Esophagus muscularis mucosa (tissue), 4 donors: ENCODE results near the gene GSK3B.

Source experiments
- CTCF ChIP-seq, 3 experiments: fragments of 200-600 bp in 2 of 3; fragments of 450-650 bp in 1 of 3; sonication (generic) in 2 of 3; IDR thresholded peaks; one replicate each; pipeline ENCODE4 v1.5.1; 2017 to 2019; ENCODE audit warnings: antibody characterized with exemption in 3 of 3, mild to moderate bottlenecking in 2 of 3, moderate library complexity in 1 of 3
- EP300 ChIP-seq: sonication (generic); formaldehyde crosslinking; IDR thresholded peaks from one replicate; pipeline ENCODE4 v1.6.1; 2017; ENCODE audit warnings: antibody characterized with exemption
- POLR2A ChIP-seq: fragments of 450-650 bp; IDR thresholded peaks from one replicate; pipeline ENCODE4 v1.6.1; 2017; ENCODE audit warnings: antibody characterized with exemption, moderate library complexity, mild to moderate bottlenecking, low read depth

GRCh38 chr3:119913021-119913420, 181.2 kb downstream of the GSK3B start:
- TF ChIP-seq CTCF (IDR thresholded peaks at IDR 0.05) (no peak), POLR2A (no peak), EP300 (no peak)
